Memory B cell (primary cell): ENCODE data around the gene POU3F1.

Source experiments
- ATAC-seq: fragments of 150-1000 bp; cut with Tn5 transposase; 2 replicates; pipeline ENCODE4 v1.10.0; 2021; ENCODE audit warnings: low read depth, mild to moderate bottlenecking, moderate library complexity
- DNase-seq, 2 donors: peaks; one replicate each; pipeline ENCODE4 v3.0.0; 2022; ENCODE audit warnings: low spot score in 2 of 2
- H3K27ac Mint-ChIP-seq: one replicate; pipeline ENCODE4 v1.8.0; 2022; ENCODE audit warnings: mild to moderate bottlenecking, moderate library complexity, mixed read lengths
- H3K27me3 Mint-ChIP-seq: one replicate; pipeline ENCODE4 v1.8.0; 2022; ENCODE audit warnings: mixed read lengths
- H3K36me3 Mint-ChIP-seq: one replicate; pipeline ENCODE4 v1.8.0; 2022; ENCODE audit warnings: mild to moderate bottlenecking, mixed read lengths
- H3K4me1 Mint-ChIP-seq: one replicate; pipeline ENCODE4 v1.8.0; 2022; ENCODE audit warnings: mixed read lengths
- H3K4me3 Mint-ChIP-seq: one replicate; pipeline ENCODE4 v1.8.0; 2022; ENCODE audit warnings: mild to moderate bottlenecking, moderate library complexity, mixed read lengths
- H3K9me3 Mint-ChIP-seq: one replicate; pipeline ENCODE4 v1.8.0; 2022; ENCODE audit warnings: mixed read lengths

Gene POU3F1

DNA sequence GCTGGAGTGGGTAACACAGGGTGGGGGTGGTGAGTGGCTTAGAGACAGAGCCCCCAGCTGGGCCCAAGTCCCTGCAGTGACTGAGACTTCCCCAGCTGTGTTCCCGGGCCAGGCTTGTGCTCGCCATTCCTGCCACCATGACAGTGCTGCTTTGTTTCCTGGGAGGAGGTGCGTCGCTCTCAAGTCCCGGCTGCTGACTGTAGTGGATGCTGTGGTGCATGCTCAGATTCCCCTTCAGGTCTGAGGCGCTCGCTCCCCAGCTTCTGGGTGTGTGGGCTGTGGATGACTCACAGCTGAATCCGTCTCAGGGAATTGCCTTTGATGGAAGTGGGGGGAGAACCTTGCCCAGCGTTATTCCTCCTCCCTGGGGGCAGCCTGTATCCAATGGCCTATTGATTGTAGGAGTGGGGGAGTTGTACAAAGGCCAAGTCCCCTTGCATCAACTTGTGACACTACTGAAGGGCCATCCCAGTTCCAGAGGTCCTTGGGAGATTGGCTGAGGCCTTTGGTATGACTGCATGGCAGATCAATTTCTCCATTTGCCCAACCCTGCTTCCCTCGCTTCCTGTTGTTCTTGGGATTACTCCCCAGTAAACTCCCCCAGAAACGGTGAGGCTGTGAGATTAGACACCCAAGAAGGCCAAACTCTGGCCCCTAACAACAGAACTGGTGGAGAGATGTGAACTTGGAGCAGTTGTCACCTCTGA lies 17.8 kb upstream of the POU3F1 start:
- H3K27ac Mint-ChIP-seq, result no peak overlapping the region
- ATAC-seq (no peak), DNase-seq (no peak)

GRCh38 chr1:38063616-38064015 lies 17.0 kb upstream of the POU3F1 start:
- Mint-ChIP-seq H3K4me1 (peaks cover 15% of the 10 kb centered on the region), H3K27ac (no peak overlapping the region), H3K27me3 (peaks cover 5% of the 10 kb centered on the region), H3K9me3 (no peaks in the 10 kb centered on the region), H3K4me3 (no peak overlapping the region), H3K36me3 (no peaks in the 10 kb centered on the region)
- ATAC-seq (no peak), DNase-seq (no peak)

More for the DNA sequence above, 17.8 kb upstream of the POU3F1 start:
- Mint-ChIP-seq H3K4me3 (no peak overlapping the region), H3K36me3 (no peaks in the 10 kb centered on the region), H3K9me3 (no peaks in the 10 kb centered on the region), H3K4me1 (peaks cover 15% of the 10 kb centered on the region), H3K27me3 (peaks cover 5% of the 10 kb centered on the region)

DNA sequence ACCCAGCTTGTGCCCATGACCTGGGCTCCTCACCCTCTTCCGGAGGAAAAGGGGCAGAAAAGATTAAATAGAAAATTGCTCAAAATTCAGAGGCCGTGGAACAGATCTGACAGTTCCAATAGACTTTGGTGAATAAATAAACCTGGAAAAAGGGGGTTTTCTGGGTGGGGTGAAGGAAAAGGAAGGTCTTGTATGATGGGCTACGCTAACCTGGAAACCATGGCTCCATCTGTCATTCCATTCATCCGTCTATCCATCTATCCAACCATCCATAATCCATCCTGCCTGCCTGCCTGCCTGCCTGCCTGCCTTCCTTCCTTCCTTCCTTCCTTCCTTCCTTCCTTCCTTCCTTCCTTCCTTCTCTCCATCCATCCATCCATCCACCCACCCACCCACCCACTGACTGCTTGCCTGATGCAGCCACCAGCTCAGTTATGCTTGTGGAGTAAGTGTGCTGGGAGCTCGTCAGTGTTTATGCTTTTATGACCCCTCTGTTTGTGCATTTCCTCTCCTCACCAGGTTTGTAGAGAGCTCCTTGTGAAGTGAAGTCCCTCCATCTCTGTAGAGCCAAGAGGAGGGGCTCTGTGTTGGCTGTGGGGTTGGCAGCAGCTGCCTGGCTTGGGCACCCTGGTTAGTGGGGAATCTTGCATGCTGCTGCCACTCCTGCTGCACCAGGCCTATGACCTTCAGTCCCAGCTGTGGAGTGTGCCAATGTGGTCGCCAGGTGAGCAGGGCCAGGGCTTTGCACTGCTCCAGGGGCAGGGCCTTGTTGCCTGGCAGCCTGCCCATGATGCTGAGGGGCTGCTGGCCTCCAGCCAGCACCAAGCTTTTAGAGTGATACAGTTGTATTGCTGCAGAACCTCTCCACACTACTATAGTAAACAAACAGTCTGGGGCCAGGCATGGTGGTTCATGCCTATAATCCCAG lies 16.0 kb upstream of the POU3F1 start:
- Mint-ChIP-seq H3K36me3 (no peaks in the 10 kb centered on the region), H3K9me3 (no peaks in the 10 kb centered on the region), H3K4me1 (peaks cover 12% of the 10 kb centered on the region), H3K4me3 (no peak overlapping the region), H3K27me3 (peaks cover 4% of the 10 kb centered on the region), H3K27ac (no peak overlapping the region)
- no peak for DNase-seq
- ATAC-seq, result no peak

DNA sequence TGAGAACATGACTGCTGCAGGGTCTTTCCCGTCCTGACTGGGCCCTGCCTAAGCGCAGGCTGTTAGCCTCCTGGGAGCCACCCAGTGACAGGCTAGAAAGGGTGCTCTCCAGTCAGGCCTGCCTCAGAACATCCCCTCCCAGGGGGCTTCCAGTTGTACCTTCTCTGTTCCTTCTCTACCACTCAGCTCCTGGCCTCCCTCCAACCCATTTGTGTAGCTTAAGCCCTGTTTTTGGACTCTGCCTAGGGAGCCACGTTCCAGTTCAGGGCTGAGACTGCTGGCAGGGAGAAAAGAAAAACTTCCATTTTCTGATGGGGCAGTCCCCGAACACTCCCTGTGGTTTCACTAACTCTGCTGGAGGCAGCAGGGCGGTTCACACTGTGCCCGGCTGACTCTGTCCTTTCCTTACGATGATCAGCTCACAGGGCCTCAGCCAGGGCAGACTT lies 15.3 kb upstream of the POU3F1 start:
- Mint-ChIP-seq H3K4me3 (no peak overlapping the region), H3K9me3 (no peaks in the 10 kb centered on the region), H3K27me3 (no peaks in the 10 kb centered on the region), H3K27ac (no peak overlapping the region), H3K36me3 (no peaks in the 10 kb centered on the region), H3K4me1 (peaks cover 12% of the 10 kb centered on the region)
- DNase-seq (no peak), ATAC-seq (peak; percentile 53)

DNA sequence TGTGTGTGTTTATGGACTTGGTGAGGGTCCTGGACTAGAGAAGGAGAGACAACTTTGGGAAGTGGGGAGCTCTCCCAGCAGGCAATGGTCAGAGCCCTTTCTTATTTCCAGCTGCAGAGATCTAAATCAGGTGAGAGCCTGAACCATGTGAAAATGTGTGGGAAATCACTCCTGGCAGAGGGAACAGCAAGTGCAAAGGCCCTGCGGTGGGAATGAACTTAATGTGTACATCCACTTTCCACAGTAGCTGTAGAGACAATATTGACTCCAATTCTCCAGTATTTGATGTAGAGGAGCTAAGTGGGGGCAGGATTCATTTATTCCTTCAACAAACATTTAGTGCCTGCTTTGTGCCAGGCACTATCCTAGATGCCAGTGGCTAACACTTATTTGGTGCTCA lies 14.7 kb upstream of the POU3F1 start:
- Mint-ChIP-seq H3K9me3 (no peaks in the 10 kb centered on the region), H3K4me1 (peaks cover 12% of the 10 kb centered on the region), H3K27me3 (no peaks in the 10 kb centered on the region), H3K4me3 (no peak overlapping the region), H3K27ac (no peak overlapping the region), H3K36me3 (no peaks in the 10 kb centered on the region)
- DNase-seq (no peak), ATAC-seq (no peak)

GRCh38 chr1:38060498-38060897 lies 13.9 kb upstream of the POU3F1 start:
- DNase-seq (no peak), ATAC-seq (no peak)
- H3K4me3 Mint-ChIP-seq, result no peak overlapping the region
- no peaks in the 10 kb centered on the region for H3K9me3 Mint-ChIP-seq
- H3K27me3 Mint-ChIP-seq, result no peaks in the 10 kb centered on the region
- no peak overlapping the region for H3K27ac Mint-ChIP-seq
- H3K36me3 Mint-ChIP-seq, result no peaks in the 10 kb centered on the region
- peaks cover 12% of the 10 kb centered on the region for H3K4me1 Mint-ChIP-seq

DNA sequence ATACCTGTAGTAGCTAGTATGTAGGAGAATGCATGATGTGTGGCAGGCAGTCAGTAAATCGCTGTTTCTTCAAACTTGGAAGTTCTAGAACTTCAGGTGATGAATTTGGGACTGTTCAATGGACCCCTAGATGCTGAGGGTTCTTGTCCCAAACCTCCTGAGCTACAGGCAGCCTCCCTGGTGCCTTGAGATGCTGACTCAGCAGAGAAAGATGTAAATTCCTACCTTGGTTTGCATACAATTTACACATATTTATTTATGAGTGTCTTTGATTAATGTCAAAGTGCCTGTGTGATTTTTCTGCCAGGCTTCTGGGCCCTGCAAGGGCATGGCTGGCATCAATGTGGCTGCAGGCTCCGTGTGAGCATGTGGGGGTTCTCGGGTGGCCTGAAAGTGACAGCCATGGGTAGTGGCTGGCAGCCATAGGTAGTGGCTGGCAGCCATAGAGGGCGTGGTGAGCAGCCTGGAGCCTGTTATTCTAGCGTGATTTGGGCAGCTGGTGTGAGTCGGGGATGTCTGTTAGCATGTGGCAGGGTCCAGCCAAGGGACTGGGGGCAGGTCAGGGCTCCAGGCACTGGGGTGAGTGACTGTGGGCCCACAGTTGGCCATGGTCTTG lies 13.2 kb upstream of the POU3F1 start:
- ATAC-seq, result no peak
- DNase-seq, result no peak
- Mint-ChIP-seq H3K4me3 (no peak overlapping the region), H3K36me3 (no peaks in the 10 kb centered on the region), H3K4me1 (peaks cover 12% of the 10 kb centered on the region), H3K27me3 (no peaks in the 10 kb centered on the region), H3K9me3 (no peaks in the 10 kb centered on the region), H3K27ac (no peak overlapping the region)

- no peak for DNase-seq
- Mint-ChIP-seq H3K27me3 (no peaks in the 10 kb centered on the region), H3K36me3 (no peaks in the 10 kb centered on the region), H3K27ac (no peak overlapping the region), H3K4me3 (no peak overlapping the region), H3K9me3 (no peaks in the 10 kb centered on the region), H3K4me1 (peaks cover 24% of the 10 kb centered on the region)
- no peak for ATAC-seq
Observed at GRCh38 chr1:38055965-38056364, 9.4 kb upstream of the POU3F1 start.

- Mint-ChIP-seq H3K4me1 (peaks cover 24% of the 10 kb centered on the region), H3K9me3 (no peaks in the 10 kb centered on the region), H3K36me3 (no peaks in the 10 kb centered on the region), H3K27me3 (no peaks in the 10 kb centered on the region), H3K4me3 (no peak overlapping the region), H3K27ac (no peak overlapping the region)
- DNase-seq (no peak), ATAC-seq (no peak)
Observed at GRCh38 chr1:38055398-38055797, 8.8 kb upstream of the POU3F1 start.

GRCh38 chr1:38053416-38054091 lies 7.0 kb upstream of the POU3F1 start:
- peaks cover 24% of the 10 kb centered on the region for H3K4me1 Mint-ChIP-seq
- H3K9me3 Mint-ChIP-seq, result no peaks in the 10 kb centered on the region
- H3K4me3 Mint-ChIP-seq, result no peak overlapping the region
- H3K27ac Mint-ChIP-seq, result no peak overlapping the region
- ATAC-seq (no peak), DNase-seq (no peak)
- H3K27me3 Mint-ChIP-seq, result no peaks in the 10 kb centered on the region
- no peaks in the 10 kb centered on the region for H3K36me3 Mint-ChIP-seq

- Mint-ChIP-seq H3K27me3 (no peaks in the 10 kb centered on the region), H3K36me3 (no peaks in the 10 kb centered on the region), H3K4me3 (peak overlapping the region; percentile 11), H3K4me1 (peaks cover 24% of the 10 kb centered on the region), H3K9me3 (no peaks in the 10 kb centered on the region), H3K27ac (no peak overlapping the region)
- DNase-seq, result peak; percentile 46 to 71
- peak; percentile 98 for ATAC-seq
Observed at GRCh38 chr1:38052750-38053415, 6.3 kb upstream of the POU3F1 start.

- Mint-ChIP-seq H3K27me3 (no peaks in the 10 kb centered on the region), H3K4me1 (peaks cover 24% of the 10 kb centered on the region), H3K36me3 (no peaks in the 10 kb centered on the region), H3K27ac (no peak overlapping the region), H3K4me3 (no peak overlapping the region), H3K9me3 (no peaks in the 10 kb centered on the region)
- no peak for ATAC-seq
- no peak for DNase-seq
Observed at GRCh38 chr1:38051079-38051543, 4.5 kb upstream of the POU3F1 start.

DNA sequence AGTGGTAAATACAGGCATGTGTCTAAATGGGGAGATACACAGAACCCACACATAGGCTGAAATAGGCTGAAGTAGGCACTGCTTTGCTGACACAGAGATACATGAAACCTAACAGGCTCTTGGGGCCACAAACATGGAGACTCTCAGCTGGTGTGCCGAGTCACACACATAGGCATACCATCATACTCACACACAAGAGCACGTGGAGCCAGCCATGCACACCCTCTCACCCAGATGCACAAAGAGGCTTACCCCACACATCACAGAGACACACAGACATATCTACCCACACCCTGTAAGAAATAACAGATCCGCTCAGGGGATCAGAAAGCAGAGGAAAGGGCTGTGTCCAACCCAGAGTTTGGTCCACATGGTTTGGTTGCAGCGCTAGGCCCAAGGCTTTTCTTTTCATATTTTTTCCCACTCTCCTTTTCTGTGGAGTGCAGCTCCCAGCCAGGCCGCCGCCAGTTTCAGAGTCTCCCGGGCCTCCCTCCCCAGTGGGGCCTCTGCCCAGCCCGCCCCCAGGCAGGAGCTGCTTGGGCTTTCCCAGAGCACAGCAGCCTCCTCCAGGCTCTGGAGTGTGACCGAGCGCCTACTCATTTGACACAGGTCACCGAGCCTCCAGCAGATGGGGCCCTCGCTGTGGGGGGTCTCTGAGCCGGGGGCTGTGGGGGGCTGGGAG lies 3.9 kb upstream of the POU3F1 start:
- Mint-ChIP-seq H3K4me3 (no peak overlapping the region), H3K27me3 (no peaks in the 10 kb centered on the region), H3K27ac (no peak overlapping the region), H3K36me3 (no peaks in the 10 kb centered on the region), H3K4me1 (peaks cover 24% of the 10 kb centered on the region), H3K9me3 (no peaks in the 10 kb centered on the region)
- no peak for ATAC-seq
- DNase-seq, result no peak
